ENCODE measurements around the gene PPP2R2C.

DNA sequence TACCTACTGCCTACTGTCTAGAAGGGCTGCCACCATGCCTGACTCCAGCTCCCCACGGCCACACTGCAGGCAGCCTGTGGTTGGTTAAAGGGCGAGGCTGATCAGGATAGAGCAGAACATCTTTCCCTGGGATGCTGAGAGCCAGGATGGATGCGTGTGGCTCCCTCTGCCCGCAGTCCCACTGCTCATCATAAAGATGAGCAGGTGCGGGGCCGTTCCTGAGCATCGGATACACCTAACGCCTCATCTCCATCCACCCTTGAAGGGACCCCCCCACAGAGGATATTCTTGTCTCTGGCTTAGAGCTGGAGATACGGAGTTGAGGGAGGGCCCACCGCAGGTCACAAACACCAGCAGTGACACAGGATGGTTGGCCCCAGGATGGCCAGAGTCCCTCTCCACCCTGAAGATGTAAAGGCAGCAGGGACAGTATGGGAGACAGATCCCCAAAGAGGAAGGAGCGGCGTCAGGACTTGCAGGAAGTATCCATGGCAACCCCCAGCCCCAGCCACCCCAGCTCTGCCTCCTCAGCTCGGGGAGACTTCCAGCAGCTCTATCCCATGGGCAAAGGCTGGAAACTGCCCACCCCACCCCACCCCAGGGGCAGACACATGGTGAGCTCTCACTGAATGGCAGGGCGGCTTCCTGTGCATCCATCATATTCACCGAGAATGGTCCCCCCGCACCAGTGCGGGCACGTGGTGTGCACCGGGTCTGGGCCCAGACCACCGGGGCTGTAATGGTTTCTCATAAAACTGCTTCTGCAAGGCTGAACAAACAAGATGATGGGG lies 19.3 kb downstream of the PPP2R2C start:
- TF ChIP-seq, protein P1, sequence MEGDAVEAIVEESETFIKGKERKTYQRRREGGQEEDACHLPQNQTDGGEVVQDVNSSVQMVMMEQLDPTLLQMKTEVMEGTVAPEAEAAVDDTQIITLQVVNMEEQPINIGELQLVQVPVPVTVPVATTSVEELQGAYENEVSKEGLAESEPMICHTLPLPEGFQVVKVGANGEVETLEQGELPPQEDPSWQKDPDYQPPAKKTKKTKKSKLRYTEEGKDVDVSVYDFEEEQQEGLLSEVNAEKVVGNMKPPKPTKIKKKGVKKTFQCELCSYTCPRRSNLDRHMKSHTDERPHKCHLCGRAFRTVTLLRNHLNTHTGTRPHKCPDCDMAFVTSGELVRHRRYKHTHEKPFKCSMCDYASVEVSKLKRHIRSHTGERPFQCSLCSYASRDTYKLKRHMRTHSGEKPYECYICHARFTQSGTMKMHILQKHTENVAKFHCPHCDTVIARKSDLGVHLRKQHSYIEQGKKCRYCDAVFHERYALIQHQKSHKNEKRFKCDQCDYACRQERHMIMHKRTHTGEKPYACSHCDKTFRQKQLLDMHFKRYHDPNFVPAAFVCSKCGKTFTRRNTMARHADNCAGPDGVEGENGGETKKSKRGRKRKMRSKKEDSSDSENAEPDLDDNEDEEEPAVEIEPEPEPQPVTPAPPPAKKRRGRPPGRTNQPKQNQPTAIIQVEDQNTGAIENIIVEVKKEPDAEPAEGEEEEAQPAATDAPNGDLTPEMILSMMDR (conservative IDR thresholded peaks at IDR 0.05; ENCODE audit: low read depth, low read length), result no peak
- no peak for TF ChIP-seq EZH2phosphoT487 (IDR thresholded peaks at IDR 0.05; ENCODE audit: borderline replicate concordance, low read length)

Measured in PC-3 (cell line).